Stimulated activated CD4-positive, alpha-beta T cell treated with anti-CD3 and anti-CD28 coated beads, Interleukin-12 subunit alpha, Interleukin-12 subunit beta, amount 100 ng/mL, for 24 hours (primary cell): ENCODE data around the gene ESR1.

Experiments
- DNase-seq, 2 experiments: peaks; one replicate each; pipeline ENCODE4 v3.0.0-alpha.2; 2020; ENCODE audit warnings: low read depth in 2 of 2

ESR1 gene

DNA sequence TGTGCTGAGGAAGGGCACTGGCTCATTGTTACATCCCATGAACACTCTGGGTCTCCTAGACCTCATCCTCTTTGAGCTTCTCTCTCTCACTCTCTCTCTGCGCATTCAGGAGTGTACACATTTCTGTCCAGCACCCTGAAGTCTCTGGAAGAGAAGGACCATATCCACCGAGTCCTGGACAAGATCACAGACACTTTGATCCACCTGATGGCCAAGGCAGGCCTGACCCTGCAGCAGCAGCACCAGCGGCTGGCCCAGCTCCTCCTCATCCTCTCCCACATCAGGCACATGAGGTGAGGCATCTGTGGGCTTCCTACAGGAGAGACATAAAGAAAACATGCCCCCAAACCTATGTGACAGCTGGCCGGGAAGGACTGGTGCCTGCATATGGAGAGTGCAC is 286.8 kb downstream of the ESR1 start:
- no peak for DNase-seq

DNA sequence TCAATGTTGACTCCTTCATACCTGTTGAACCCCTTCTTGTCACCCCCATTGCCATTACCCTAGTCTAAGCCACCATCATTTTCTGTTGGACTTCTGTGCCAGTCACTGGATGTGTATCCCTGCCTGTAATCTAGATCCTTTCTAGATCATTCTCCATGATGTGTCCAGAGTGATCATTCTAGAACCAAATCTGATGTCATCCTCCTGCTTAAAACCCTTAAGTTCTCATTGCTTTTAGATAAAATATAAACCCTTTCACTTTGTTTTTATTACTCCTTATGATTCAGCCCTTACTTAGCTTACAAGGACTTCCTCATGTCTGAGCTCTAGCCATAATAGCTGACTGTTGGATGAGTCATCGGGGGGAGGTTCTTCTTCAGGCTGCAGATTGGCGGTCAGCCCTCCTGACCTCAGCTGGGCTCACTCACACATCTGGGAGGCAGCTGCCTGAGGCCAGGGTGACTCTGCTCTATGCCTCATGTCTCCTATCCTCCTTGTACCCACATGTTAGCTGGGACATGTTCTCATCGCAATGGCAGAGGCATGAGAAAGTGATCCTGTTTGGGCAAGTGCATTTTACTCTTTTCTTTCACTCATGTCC is 287.6 kb downstream of the ESR1 start:
- DNase-seq = no peak

DNA sequence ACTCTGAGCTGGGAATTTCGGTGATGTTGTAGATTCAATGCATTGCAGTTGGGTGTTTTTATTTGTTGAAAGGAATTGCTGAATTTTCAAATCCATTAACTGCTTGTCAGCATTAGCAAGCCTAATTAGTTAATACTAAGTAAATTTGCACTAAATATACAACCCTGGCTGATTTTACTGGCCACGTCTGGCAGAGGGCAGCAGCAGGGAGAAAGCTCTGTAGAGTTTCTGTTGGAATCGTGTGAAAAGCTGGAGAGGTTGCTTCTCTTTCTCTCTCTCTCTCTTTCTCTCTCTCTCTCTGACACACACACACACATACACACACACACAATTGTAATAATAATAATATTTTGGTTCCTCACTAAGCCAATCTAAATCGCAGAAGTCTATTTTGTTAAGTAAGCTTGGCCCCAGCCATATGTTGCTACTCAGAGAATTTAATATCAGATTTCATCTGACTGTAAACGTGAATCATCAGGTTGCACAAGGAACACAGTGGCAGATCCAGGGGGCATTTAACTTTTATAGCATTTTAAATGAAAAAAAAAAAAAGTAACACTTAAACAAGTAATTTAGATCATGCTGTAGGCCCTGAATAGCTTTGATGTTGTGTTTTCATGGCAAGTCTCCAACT is 289.5 kb downstream of the ESR1 start:
- no peak for DNase-seq

DNA sequence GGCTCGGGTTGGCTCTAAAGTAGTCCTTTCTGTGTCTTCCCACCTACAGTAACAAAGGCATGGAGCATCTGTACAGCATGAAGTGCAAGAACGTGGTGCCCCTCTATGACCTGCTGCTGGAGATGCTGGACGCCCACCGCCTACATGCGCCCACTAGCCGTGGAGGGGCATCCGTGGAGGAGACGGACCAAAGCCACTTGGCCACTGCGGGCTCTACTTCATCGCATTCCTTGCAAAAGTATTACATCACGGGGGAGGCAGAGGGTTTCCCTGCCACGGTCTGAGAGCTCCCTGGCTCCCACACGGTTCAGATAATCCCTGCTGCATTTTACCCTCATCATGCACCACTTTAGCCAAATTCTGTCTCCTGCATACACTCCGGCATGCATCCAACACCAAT is 291.2 kb downstream of the ESR1 start:
- DNase-seq = no peak

DNA sequence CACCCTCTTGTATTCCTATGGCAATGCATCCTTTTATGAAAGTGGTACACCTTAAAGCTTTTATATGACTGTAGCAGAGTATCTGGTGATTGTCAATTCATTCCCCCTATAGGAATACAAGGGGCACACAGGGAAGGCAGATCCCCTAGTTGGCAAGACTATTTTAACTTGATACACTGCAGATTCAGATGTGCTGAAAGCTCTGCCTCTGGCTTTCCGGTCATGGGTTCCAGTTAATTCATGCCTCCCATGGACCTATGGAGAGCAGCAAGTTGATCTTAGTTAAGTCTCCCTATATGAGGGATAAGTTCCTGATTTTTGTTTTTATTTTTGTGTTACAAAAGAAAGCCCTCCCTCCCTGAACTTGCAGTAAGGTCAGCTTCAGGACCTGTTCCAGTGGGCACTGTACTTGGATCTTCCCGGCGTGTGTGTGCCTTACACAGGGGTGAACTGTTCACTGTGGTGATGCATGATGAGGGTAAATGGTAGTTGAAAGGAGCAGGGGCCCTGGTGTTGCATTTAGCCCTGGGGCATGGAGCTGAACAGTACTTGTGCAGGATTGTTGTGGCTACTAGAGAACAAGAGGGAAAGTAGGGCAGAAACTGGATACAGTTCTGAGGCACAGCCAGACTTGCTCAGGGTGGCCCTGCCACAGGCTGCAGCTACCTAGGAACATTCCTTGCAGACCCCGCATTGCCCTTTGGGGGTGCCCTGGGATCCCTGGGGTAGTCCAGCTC is 292.1 kb downstream of the ESR1 start:
- DNase-seq = no peak

DNA sequence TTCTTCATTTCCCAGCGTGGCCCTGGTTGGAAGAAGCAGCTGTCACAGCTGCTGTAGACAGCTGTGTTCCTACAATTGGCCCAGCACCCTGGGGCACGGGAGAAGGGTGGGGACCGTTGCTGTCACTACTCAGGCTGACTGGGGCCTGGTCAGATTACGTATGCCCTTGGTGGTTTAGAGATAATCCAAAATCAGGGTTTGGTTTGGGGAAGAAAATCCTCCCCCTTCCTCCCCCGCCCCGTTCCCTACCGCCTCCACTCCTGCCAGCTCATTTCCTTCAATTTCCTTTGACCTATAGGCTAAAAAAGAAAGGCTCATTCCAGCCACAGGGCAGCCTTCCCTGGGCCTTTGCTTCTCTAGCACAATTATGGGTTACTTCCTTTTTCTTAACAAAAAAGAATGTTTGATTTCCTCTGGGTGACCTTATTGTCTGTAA is 292.7 kb downstream of the ESR1 start:
- DNase-seq = no peak

DNA sequence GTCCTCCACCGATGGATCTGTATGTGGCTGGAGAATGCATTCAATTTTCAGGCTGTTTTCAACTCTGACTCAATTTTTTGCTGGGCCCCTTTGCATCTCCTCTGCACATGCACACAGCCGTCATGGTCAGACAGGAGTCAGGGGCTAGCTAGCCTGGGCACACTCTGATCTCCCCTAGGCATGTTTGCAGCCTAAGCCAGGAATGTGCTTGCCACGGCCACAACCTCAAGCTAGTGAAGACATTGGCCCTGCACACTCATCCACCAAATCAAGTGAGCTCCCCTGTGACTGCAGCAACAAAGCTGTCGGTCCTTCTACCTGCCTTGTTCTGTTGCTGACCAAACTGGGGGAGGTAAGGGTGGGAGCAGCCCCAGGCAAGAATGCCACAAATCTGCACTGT is 300.5 kb downstream of the ESR1 start:
- DNase-seq = no peak

DNA sequence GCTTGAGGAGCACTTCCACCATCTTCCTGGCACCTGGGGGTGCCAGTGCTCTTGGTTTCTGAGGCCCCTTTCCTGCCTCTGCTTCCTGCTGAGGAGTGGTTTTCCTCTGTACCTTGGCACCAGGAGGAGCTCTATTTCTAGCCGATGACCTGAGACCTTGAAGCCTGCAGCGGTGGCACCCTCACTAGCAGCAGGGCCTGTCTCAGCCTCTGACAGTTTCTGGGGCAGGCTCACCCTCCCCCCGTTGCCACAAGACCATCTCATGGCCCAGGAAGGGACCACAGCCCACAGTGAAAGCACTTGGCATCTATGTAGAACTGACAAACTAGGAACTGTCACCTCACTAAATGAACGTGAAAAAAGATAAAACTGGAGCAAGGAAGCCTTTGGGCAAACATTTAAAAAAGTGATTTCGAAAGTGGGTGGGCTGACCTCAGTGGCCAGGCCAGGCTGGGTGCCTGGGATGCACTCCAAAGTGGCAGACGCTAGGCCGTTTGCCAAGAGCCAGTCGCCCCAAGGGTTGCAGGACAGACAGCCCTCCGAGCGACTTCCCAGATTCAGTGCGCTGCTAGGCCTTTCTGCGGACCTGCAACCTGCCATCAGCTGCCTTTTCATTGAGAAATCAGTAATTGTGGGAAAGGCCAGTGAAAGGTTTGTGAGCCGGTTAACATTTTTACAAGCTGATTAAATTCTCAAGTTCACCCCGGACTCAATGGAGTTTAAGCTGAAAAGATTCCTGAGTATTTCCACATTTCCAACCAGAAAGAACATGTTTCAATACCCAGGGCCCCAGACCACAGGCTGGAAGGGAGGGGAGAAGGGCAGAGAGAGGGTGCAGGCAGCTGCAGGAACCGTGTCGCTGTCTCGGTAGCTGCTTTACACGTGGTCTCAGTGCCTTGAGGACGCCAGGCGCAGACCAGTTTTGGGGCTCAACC is 303.7 kb downstream of the ESR1 start:
- no peak for DNase-seq

DNA sequence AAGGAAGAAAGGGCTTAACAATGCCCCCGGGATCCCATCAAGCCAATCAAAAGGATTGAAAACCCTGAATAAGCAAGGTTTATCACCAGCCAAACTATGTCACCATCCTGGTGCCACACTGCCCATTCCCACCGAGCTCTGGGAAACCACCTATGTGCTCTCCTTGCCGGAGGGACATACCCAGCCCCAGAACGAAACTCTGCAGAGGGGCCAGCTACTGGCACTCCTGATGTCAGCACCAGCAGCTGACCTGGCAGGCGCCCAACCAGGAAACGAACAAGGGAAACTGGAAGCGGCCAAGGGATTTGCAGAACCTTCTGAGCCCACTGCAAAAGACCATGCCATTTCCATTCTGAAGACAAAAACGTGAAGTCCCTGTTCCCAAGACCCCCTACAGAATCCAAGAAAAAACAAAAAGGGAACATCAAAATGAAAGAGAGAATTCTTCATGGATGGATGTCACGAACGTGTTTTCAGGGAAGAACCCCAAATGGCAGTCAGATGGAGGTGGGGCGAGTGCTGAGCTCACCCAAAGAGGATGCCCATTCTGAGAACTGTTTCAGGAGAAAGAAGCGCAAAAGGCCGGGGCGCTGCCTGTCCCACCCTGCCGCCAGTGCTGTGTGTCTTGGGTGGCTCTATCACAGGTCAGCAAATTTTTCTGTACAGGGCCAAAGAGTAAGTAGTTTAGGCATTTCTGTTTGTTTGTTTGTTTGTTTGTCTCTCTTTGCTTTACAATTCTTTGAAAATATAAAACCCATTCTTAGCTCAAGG is 305.2 kb downstream of the ESR1 start:
- no peak for DNase-seq

DNA sequence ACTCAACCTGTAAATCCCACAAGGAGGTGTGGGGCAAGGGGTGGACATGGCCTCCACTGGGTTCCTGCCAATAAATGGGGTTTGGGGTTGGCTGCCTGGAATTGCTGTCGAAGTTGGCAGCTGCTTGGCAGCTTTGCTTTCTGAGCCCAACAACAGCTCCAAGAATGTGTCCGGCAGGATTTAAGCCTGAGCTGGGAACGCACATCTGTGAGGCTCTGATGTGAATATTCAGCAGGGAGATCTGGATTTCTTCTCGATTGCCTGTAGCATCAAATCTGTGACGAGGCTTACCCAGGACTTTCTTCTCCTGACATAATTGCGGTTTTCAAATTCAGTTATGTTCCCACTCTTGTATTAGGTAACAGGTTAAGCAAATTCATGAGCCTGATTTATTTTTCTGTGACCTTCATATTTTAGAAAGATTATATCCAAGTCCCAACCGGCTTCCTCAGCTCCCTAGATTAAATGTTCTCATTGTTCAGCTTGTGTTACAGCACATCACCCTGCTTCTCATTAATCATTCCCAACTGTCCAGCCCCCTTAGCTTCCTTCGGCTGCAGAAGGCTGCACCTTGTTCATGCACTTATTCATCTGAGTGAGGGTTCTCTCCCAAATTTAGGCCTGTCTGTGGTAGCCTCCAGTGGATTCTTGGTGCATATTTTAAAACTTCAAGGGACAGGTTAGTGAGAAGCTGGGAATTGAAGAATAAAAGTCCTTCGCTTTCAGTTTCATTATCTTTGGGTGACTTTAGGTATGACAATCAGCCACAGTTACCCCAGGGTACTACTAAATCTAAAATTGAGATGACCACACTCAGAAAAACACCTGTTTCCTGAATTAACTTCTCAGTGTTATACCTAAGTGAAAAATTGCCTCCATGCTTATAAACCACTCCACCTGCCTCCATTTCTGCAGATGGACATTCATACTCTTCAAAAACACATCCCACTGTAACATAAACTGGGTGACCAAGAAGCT is 310.0 kb downstream of the ESR1 start:
- DNase-seq = no peak

DNA sequence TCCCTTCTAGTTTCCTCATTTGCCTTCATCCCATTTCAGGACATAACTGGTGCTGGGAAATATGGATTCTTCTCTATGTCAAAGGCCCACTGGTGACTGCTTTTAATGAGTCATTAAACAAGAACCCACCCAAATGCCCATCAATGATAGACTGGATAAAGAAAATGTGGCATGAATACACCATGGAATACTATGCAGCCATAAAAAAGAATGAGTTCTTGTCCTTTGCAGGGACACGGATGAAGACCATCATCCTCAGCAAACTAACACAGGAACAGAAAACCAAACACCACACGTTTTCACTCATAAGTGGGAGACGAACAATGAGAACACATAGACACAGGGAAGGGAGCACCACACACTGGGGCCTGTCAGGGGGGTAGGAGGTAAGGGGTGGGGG is 310.7 kb downstream of the ESR1 start:
- DNase-seq = no peak

DNA sequence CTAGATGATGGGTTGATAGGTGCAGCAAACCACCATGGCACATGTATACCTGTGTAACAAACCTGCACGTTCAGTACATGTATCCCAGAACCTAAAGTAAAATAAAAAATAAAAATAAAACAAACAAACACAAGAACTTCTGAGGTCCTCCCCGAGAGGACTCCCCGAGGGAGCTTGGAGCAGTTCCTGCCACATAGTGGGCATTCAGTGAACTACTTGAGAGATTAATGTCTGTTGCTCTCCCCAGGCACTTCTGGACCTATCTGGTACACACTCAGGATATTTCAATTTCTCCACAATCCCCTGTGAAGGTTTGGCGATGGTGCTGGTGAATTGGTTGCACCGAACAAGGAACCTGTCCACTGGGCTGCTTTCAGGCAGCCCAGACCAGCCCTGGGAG is 311.2 kb downstream of the ESR1 start:
- DNase-seq = no peak

DNA sequence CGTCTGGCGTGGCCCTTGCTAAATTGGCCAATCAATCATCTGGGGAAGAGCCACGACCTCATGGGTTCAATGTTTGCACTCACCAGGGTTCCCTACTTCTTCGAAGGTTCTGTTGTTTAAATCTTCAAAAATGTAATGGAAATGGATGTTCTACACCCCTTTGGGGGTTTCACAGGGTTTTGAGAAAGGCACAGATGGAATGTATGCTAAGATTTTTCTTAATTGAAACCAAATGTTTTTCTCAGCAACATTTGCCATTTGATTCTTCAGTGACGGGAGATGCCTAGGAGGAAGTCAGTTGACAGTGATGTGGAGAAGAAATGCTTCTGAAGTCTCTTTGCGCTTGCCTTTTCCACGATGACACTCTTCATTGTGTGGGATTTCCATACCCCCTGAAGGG is 312.3 kb downstream of the ESR1 start:
- DNase-seq = no peak

DNA sequence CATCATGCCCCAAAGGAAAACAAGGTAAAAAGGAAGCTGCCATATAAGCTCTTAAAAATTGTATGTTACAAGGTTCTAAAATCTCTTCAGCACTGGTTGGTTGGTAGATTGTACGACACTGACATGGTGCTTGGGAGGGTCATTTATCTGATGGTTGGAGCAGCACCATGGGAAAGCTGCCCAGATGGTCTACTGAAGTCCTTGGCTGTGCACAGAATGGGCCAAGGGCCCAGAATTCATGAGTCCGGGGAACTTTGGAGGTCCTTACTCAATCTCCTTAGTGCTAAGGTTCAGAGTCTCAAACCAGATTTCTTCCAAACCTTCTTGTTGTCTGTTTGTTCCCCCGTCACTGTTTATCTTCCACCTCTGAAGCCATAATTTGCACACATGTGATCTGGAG is 314.4 kb downstream of the ESR1 start:
- DNase-seq = no peak

DNA sequence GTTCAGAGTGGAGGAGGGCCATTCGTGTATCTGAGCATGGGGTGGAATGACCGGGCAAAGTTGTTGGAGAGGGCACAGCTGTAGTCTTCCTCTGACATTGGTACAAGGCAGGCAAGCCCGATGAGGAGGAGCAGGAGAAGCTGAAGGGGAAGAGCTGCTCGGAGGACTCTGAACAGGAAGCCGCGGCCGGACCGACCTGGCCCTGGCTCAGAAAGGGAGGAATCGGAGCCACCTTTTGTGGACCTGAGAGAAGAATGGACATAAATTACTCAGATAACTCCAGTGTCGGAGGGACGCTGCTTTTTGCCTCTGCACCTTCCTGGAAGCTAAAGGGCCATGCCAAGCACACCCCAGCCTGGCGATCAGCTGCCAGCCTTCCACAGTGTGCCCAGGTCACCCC is 315.0 kb downstream of the ESR1 start:
- DNase-seq = no peak

DNA sequence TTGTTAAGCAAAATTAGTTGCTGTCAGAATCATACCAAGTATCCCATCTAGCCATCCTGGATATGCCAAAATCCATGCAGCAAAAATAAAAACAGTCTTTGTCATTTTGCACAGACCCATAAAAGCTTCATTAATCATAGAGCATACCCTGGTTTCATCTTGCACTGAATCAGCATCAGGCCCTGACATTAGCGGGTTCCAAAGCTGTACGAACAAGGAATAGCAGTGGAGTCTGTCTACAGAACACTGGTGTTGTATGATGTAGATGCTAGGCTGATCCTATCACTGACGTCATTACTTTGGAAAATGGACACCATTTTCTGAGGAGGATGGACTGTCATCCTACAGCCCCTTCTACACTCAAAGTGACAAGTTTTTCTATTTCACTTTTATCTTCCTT is 315.6 kb downstream of the ESR1 start:
- DNase-seq = no peak

DNA sequence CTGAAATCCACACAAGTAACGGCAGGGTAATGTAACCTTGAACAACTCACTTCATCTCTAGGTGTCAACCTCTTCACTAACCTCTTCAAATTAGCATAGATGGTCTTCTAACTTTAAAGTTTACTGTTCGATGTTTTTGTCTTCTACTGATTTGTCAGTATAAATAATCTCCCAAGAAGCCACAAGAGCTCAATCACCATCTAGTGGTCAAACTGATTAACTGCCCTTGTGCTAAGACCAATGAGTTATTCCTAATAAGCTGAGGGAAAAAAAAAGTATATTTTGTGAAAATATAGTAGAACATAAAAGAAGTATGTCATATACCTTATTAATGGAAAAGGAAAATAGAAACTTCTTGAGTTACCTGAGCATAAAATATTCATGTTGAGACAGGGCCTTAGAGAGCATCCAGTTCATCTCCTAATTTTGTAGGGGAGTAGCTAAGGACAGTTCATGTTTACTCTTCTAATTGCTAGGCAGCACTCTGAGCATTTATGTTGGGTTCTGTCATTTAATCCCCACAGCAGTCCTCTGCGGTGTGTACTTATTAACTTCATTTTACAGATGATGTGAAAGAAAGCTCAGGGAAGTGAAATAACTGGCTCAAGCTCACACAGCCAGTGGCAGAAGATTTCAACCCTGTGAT is 317.1 kb downstream of the ESR1 start:
- no peak for DNase-seq

DNA sequence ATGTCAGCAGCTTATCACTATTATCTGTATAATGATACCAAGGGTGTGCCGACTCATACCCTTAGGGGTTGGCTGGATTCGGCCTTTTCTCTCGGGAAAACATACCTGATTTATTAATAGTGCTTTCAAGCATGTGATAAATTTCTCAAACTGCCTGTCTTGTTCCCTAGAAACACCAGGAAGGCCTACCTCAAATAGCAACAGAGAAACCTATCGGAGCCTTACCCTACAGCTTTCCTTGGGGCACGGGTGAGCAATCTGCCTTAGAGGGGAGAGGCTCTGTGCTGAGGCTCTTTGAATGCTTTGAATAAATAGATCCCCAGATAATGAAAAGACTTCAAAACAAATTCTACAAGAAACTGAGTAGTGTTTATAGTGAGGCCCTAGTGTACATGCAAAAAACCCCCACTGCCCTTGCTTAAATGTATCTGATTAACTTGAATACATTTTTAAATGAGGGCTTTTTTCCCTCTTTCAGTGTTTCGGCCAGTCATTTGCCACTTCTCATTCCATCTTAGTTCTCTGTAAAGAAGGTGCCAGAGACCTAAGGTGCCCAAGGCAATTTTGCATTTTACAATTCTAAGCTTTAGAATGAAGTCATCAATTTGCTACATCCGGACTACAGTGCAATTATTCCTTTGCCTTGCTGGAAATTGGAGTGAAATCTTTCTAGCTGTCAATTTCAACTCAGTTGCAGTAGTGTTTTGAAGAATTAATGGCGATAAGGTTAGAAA is 320.1 kb downstream of the ESR1 start:
- DNase-seq = no peak

DNA sequence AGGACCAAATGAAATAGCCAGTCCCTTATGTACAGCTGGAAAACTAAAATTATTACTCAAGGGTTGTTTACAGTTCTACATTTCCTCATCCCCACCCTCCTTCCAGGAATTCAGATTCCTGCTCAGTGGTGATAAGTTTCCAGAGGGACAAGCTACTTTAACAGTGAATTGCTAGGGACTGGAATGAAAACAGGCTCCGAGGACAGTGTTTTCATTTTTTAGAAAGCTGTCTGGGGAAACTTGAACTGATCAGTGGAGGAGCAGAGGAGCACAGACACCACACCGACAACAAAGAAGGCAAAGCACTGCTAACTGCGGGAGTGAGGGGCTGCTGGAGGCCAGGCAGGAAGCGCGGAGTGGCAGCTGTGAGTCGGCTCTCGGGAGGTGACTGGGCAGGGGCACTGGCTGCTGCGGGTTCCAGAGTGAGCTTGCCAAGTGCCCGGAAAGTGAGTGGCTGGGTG is 322.2 kb downstream of the ESR1 start:
- no peak for DNase-seq
